NCI-H2196 (cell line): Measurements from ENCODE around the gene GXYLT1.
A peak's percentile ranks its signal among the peaks of the same experiment; 100 is the strongest.
"Not testable (repeated sequence)": the region's sequence is repeated elsewhere in the genome, so short reads cannot be mapped to it uniquely, and the experiment has no call there.

Source experiments
- DNase-seq: peaks from one replicate; lab custom pipeline; 2025; ENCODE audit not compliant: unreplicated experiment; lab: John Stamatoyannopoulos, UW

GXYLT1 gene, protein sequence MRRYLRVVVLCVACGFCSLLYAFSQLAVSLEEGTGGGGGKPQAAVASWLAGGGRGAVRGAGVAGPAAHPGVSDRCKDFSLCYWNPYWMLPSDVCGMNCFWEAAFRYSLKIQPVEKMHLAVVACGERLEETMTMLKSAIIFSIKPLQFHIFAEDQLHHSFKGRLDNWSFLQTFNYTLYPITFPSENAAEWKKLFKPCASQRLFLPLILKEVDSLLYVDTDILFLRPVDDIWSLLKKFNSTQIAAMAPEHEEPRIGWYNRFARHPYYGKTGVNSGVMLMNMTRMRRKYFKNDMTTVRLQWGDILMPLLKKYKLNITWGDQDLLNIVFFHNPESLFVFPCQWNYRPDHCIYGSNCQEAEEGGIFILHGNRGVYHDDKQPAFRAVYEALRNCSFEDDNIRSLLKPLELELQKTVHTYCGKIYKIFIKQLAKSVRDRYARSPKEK

DNA sequence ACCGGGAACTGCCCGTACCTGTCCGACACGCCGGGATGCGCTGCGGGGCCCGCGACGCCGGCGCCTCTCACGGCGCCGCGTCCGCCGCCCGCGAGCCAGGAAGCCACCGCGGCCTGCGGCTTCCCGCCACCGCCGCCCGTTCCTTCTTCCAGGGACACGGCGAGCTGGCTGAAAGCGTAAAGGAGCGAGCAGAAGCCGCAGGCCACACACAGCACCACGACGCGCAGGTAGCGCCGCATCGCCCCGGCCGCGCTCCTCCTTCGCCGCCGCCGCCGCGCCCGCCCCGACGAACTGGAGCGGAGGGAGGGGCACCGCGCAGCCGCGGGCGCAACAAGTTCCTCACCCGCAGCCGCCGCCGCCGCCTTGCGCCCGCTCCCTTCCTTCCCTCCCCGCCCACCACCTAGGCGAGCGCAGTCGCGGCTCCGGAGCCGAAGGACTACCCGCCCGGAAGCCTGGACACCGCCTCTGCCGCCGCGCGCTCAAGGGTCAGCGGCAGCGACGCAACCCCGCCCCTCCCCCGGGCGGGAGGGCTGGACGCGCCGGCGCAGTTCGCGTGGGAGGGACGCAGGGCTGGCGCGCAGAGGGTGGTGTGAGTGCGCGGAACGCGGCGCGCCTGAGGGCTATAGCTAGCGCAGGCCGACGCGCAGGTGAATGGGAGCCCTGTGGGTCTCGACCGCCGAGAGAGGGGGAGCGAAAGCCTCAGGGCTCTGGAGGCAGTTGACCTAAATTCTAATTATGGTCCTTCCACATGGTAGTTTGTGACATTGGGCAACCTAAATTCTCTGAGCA lies at the start of gene GXYLT1:
Gene GXYLT1, minus strand, starts transcription at position 467 of the 789 bp plus-strand sequence. Its CDS starts 228 bp downstream, at position 239.
- peak; percentile 95 for DNase-seq

DNA sequence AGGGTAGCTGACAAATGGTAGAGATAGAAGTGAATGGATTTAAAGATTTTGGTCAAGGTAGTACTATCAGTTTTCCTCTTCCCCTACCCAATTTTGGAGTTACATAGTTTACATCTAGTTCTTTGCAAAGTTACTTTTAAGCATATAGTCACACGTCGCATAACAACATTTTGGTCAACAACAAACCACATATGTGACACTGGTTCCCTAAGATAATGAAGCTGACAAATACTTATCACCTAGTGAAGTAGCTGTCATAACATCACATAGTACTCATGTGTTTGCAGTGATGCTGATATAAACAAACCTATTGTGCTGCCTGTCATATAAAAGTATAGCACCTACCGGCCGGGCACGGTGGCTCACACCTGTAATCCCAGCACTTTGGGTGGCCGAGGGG lies 48.0 kb upstream of the GXYLT1 start:
- no peak for DNase-seq

DNA sequence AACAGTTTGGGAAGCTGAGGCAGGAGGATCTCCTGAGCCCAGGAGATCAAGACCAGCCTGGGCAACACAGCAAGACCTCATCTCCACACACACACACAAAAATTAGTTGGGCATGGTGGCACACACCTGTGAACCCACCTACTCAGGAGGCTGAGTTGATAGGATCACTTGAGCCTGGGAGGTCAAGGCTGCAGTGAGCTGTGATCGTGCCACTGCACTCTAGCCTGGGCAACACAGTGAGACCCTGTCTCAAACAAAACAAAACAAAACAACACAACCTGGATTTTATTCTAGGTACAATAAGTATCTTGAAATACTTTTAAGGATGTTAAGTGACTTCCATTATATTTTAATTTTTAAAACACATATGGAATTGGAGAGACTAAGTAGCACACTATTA lies 47.6 kb upstream of the GXYLT1 start:
- no peak for DNase-seq

DNA sequence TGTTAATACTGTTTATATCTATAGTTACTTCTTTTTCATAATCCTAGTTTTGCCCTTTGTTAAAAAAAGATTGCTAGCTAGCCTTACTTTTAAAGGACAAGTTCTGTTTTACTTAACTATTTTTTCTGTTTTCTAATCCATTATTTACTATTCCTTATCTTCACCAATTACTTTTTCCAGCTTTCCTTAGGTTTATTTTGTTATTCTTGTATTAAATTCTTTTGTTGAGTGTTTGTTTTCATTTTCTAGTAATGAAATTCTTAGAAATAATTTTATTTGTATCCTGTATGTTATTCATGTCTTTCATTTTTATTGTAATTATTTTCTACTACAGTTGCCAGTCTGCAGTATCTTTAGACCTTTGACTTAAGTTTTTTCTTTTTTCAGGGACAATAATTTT lies 45.7 kb upstream of the GXYLT1 start:
- DNase-seq = no peak

DNA sequence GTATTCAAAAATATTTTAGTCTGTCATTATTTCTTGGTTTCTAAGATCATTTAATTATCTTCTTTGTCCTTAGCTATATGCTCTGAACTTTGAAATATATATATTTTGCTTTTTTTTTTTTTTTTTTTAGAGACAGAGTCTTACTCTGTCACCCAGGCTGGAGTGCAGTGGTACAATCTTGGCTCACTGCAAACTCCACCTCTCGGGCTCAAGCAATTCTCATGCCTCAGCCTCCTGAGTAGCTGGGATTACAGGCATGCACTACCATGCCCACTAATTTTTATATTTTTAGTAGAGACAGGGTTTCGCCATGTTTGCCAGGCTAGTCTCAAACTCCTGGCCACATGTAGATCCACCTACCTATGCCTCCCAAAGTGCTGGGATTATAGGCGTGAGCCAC lies 43.6 kb upstream of the GXYLT1 start:
- not testable (repeated sequence) for DNase-seq

DNA sequence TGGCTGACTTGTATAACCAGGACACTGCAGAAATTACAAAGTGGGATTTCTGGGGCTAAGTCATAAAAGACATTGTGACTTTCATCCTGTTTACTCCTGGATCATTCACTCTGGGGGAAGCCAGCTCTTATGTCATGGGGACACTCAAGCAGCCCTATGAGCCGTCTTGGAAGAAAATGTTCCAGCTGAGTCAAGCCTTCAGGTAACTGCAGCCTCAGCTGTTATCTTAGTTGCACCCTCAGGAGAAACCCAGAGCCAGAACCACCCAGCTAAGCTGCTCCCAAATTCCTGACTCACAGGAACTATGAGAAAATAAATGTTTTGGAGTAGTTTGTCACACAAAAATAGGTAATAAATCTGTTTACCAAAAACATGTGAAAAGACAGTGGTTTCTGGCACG lies 43.1 kb upstream of the GXYLT1 start:
- no peak for DNase-seq

DNA sequence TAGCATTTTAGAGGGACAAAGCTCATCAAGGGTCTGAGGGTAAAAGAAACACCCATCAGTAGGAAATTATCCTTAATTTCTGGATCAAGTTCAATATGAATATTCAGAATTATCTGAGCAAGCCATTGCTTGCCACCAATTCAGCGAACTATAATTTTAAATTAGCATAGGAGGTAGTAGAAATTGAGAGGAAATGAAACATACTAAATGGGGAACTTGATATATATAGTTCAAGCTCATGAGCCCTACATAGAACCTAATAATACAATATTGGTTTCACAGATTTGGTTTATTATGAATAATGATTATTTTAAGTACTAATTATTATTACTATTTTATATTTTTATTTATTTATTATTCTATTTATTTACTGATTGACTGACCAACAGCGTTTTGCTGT lies 42.1 kb upstream of the GXYLT1 start:
- DNase-seq = no peak

DNA sequence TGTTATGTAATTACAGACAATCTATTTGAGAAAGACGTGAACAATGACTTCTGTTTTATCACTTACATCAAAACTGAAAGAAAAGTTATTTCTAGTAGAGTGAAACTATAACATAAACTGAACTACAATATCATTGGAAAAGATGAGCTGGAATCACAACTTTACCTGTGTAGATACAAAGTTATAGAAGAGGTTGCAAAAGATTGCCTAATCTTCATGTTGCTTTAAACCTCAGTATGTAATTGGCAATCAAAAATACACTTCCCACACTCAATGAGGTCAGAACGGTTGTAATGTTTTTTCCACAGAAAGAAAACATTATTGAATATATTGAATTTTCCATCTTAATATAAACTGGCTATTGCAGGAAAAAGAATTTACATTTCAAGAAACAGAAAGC lies 37.7 kb upstream of the GXYLT1 start:
- DNase-seq = no peak

DNA sequence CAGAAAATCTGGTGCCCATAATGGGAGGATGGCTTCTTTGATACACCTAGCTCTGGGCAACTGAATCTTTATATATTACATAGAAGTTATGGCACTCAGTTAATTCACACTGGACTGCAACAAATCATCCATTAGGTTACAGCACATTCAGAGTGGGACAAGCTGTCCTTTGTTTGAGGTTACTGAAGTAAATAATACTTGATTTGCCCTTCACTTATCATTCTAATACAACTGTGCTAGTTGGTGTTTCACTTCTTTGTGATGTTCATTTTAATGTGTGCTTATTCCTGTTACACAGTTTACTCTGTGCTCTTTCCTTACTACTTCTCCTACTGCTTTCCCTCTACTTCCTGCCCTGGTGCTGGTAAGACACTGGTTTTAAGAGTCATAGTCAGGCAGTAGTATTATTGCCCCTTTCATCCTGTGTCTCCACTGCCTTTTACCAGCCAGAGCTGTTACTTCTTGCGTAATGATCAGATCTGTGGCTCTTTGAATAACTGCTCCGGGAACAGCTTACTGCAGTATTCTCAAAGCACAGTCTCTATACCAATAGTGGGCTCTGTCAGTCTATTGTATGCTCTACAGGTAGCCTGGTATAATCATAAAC lies 36.4 kb upstream of the GXYLT1 start:
- DNase-seq = no peak

DNA sequence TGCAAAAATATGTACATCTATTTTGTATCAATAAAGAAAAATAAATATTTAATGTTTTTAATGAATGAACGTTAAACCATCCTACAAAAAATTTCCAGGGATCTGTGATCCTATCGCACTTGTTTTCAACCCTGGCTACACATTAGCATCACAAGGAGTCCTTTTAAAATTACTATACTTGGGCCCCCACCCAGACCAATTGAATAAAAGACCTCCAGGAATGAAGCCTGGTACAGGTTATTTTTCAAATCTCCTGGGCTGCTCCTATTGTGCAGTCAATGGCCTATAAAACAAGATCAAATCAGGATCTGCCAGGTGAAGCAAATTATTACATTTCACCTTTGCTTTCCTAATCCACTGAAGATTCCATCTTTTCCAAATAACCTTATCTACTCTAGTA lies 33.4 kb upstream of the GXYLT1 start:
- no peak for DNase-seq

DNA sequence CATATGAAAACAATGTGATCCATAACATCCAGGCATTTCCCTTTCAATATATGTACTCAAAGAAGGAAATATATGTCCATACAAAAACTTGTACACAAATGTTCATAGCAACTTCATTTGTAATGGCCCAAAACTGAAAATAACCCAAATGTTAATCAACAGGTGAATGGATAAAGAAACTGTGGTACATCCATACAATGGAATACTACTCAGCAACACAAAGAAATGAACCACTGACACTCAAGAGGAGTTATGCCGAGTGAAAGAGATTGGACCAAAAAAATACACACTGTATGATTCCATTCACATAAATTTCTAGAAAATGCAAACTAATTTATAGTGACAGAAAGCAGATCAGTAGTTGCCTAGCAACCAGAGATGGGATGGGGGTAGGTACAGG lies 30.3 kb upstream of the GXYLT1 start:
- DNase-seq = no peak

DNA sequence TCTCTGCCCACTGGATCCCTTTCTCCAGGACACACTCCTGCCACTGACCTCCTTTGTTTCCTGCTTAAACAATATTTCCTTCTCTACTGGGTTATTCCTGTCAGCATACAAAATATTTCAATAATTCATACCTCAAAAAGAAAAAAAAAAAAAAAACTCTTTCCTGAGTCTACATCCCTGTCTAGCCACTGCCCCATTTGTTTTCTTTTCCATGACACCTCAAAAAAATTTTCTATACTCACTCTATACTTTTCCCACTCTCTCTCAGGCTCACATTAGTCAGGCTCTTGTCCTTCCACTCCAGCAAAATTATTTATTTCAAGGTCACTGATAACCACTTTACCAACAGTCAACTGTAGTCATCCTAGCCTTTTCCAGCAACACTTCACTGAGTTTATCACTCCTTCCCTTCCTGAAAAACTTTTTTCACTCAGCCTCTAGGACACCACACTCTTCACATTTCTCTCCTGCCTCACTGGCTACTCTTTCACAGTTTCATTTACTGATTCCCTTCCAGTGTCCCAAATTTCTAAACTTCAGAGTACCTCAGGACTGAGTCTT lies 29.4 kb upstream of the GXYLT1 start:
- DNase-seq = no peak

DNA sequence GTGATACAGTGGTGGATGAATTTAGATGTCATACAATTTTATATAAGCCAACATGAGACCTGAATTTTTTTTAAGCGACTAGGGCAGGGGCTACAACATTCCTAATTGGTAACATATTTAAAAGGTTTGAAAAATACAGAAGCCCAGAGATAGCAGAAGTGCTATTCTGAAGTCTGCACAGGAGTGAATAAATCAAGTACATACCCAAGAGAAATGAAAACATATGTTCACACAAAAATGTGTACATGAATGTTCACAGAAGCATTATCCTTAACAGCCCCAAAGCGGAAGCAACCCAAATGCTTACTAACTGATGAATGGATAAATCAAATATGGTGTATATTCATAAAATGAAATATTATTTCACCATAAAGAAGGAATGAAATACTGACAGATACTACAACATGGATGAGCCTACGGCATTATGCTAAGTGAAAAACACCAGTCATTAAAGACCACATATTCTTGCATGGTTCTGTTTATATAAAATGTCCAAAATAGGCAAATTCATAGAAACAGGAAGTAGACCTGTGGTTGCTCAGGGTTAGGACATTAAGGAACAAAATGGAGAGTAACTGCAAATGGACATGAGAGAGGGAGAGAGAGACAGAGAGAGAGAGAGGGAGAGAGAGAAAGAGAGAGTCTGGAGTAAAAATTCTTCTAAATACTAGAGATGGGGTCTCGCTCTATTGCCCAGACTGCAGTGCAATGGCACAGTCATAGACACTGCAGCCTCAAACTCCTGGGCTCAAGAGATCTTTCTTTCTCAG lies 28.0 kb upstream of the GXYLT1 start:
- DNase-seq = no peak

DNA sequence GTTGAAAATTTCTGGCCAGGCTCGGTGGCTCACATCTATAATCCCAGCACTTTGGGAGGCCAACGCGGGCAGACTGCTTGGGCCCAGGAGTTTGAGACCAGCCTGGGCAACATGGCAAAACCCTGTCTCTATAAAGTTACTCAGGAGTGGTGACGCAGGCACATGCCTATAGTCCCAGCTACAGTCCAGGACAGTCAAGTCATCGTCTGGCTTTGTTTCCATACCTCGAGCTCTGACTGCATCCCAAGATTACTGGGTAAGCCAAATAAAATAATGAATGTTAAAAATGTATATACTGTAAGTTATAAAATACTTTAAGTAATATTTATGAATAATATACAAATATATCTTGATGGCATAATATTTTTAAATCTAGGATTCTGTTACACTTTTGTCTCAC lies 23.0 kb upstream of the GXYLT1 start:
- no peak for DNase-seq

DNA sequence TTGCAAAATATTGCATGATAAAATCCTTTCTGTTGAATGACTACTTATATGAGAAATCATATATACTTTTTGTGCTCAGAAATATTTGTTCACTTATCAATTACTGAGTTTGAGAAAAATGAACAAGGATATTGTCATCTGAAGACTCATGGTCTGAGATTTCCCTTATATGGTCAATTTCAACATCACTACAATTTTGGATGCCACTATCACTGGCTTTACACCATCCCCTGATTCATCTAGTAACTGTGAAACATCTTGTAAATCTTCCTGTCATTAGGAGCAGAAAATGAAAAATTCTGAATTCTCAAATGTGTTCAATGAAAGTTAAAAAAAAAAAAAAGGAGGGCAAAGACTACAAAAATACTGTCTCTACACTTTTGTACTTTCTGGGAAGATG lies 21.8 kb upstream of the GXYLT1 start:
- DNase-seq = no peak

DNA sequence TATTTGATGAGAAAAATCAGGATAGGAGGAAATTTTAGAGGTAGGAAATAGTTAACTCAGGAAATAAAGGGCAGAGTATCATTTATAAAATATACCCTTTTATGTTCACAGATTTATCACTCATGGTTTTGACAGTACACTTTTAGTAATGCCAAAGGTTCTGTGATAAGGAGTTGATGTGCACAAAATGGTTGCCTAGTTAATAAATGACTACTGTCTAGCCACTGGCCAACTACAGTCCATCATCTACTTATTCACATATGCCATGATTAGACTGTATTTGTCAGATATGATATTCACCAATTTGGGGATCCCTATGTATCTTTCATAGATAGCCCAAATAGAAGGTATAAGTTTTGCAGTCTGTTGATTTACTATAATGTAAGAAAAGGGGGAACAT lies 19.2 kb upstream of the GXYLT1 start:
- DNase-seq = no peak

DNA sequence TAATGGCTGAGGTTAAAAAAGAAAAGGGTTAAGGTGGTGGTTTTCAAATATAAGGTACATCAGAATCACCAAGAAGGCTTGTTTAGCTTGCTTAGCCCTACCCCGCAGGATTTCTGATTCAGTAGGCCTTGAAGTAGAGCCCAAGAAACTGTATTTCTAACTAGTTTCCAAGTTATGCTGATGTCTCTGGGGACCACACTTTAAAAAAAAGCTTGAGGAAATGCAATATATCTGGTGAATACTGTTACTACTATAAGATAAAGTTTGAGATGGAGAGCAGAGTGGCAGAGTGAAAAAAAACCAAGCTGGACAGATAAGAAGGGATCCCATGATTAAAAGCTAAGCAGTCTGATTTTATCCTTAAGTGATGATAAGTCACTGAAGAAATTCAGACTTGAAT lies 18.3 kb upstream of the GXYLT1 start:
- DNase-seq = no peak

DNA sequence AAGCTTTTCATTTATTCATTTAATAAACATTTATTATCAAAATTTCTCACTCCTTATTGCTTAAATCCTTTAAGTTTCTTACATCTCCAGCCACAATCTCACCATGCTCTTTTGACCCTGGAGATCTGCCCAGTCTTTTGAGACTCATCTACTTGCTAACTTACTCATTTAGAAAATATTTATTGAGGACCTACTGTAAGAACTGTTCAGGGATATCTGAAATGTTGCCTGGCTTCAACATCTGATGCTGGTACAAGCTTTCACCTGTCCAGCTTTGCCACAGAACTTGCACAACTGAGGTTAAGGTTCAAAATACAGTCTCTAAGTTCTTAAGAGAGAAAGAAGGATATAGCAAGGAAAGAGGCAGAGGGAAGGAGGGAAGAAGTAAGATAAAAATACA lies 17.5 kb upstream of the GXYLT1 start:
- no peak for DNase-seq

DNA sequence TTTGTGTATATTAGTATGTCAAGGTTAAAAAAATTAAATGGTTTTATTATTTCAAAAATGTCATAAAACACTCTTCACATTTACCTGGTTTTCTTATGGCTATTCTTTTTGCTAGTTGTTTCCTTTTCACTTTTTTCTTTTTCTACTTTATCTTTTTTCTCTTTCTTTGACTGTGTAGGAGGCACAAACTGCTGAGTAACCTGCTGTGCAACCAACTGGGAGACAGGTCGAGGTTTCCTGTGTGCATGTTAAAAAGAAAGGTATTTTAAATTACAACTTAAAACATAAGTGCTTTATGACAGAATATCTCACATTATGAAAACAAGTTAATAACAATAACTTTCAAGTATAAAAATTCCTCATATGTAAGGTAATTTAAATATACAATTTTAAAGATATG lies 16.9 kb upstream of the GXYLT1 start:
- no peak for DNase-seq

DNA sequence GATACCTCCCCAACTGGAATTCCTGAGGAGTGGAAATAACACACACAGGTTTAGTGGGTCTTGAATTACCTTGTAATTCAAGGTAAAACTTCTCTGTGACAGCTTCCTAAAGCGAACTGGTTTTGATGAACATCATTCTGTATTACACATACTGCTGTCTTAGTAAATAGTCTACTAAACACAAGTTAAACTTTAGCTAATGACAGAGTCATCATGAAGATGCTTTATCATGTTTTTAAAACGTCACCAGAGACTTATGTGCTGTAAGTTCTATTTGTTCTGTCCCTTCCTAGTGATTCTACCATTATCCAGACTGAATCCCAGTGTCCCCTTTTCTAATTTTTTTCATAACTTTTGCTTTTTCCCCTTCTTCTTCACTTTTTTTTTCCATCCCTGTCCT lies 11.6 kb upstream of the GXYLT1 start:
- no peak for DNase-seq
